H9 (cell line): ENCODE results near the gene GNB1L. TPM values are rescaled to one million over a fixed set of nuclear protein-coding genes. Genes with fewer than 3 reads are reported as not detected.

Experiments
- DNase-seq: peaks from one replicate; pipeline ENCODE4 v3.0.0-alpha.2; 2017
- H2AFZ ChIP-seq: one replicate; pipeline ENCODE4 v1.6.1; 2013; ENCODE audit warnings: mild to moderate bottlenecking, low read length, control low read depth, moderate library complexity
- H2AK5ac ChIP-seq: 2 replicates; pipeline ENCODE4 v1.6.1; 2013; ENCODE audit warnings: low read length, control low read depth, mixed read lengths; ENCODE audit not compliant: insufficient read length
- H2BK120ac ChIP-seq: one replicate; pipeline ENCODE4 v1.6.1; 2013; ENCODE audit warnings: low read depth, mild to moderate bottlenecking, low read length, control low read depth, inconsistent platforms; ENCODE audit not compliant: poor library complexity, severe bottlenecking
- H2BK12ac ChIP-seq: 2 replicates; pipeline ENCODE4 v1.6.1; 2013; ENCODE audit warnings: low read length, control low read depth, mixed read lengths, low read depth; ENCODE audit not compliant: insufficient read length
- H2BK15ac ChIP-seq: 2 replicates; pipeline ENCODE4 v1.6.1; 2013; ENCODE audit warnings: low read depth, low read length, control low read depth
- H2BK20ac ChIP-seq: one replicate; pipeline ENCODE4 v1.6.1; 2013; ENCODE audit warnings: low read depth, mild to moderate bottlenecking, low read length, control low read depth, inconsistent platforms; ENCODE audit not compliant: poor library complexity, severe bottlenecking
- H2BK5ac ChIP-seq: 2 replicates; pipeline ENCODE4 v1.6.1; 2013; ENCODE audit warnings: low read length, control low read depth, mixed read lengths; ENCODE audit not compliant: insufficient read length
- H3K14ac ChIP-seq: 2 replicates; pipeline ENCODE4 v1.6.1; 2013; ENCODE audit warnings: low read length, control low read depth; ENCODE audit not compliant: insufficient read depth
- H3K18ac ChIP-seq: 2 replicates; pipeline ENCODE4 v1.6.1; 2013; ENCODE audit warnings: low read depth, mild to moderate bottlenecking, mixed read lengths, low read length, control low read depth; ENCODE audit not compliant: insufficient read length
- H3K23ac ChIP-seq: 2 replicates; pipeline ENCODE4 v1.6.1; 2013; ENCODE audit warnings: low read length, control low read depth, mixed read lengths, low read depth; ENCODE audit not compliant: insufficient read length
- H3K23me2 ChIP-seq: 2 replicates; pipeline ENCODE4 v1.6.1; 2013; ENCODE audit warnings: low read depth, mild to moderate bottlenecking, mixed read lengths, low read length, control low read depth; ENCODE audit not compliant: insufficient read length, poor library complexity, severe bottlenecking
- H3K27ac ChIP-seq: 2 replicates; pipeline ENCODE4 v1.5.1; 2013; ENCODE audit warnings: low read length, control low read depth, mixed read lengths, low read depth; ENCODE audit not compliant: insufficient read length
- H3K27me3 ChIP-seq: 2 replicates; pipeline ENCODE4 v1.6.1; 2013; ENCODE audit warnings: low read length, control low read depth, inconsistent platforms; ENCODE audit not compliant: insufficient read depth
- H3K4ac ChIP-seq: 2 replicates; pipeline ENCODE4 v1.6.1; 2013; ENCODE audit warnings: low read depth, mild to moderate bottlenecking, control low read depth, inconsistent platforms, low read length, moderate library complexity
- H3K4me1 ChIP-seq: 2 replicates; pipeline ENCODE4 v1.6.1; 2013; ENCODE audit warnings: low read length, control low read depth, inconsistent platforms; ENCODE audit not compliant: insufficient read depth
- H3K4me2 ChIP-seq: 2 replicates; pipeline ENCODE4 v1.6.1; 2013; ENCODE audit warnings: low read length, control low read depth, mixed read lengths; ENCODE audit not compliant: insufficient read length, insufficient read depth
- H3K56ac ChIP-seq: 2 replicates; pipeline ENCODE4 v1.6.1; 2013; ENCODE audit warnings: low read depth, mild to moderate bottlenecking, mixed read lengths, low read length, control low read depth; ENCODE audit not compliant: insufficient read length
- H3K79me1 ChIP-seq: 2 replicates; pipeline ENCODE4 v1.6.1; 2013; ENCODE audit warnings: low read depth, mild to moderate bottlenecking, moderate library complexity, low read length, control low read depth, inconsistent platforms; ENCODE audit not compliant: insufficient read depth, poor library complexity, severe bottlenecking
- H3K79me2 ChIP-seq: 2 replicates; pipeline ENCODE4 v1.6.1; 2013; ENCODE audit warnings: low read length, control low read depth, inconsistent platforms; ENCODE audit not compliant: insufficient read depth
- H3K9ac ChIP-seq: 2 replicates; pipeline ENCODE4 v1.6.1; 2013; ENCODE audit warnings: low read length, control low read depth, mixed read lengths; ENCODE audit not compliant: insufficient read length; ENCODE audit errors: extremely low read depth
- H3K9me3 ChIP-seq: one replicate; pipeline ENCODE4 v1.6.1; 2013; ENCODE audit warnings: low read depth, low read length, inconsistent platforms; ENCODE audit not compliant: control insufficient read depth
- H3T11ph ChIP-seq: one replicate; pipeline ENCODE4 v1.6.1; 2013; ENCODE audit warnings: mild to moderate bottlenecking, low read length, control low read depth, inconsistent platforms
- H4K20me1 ChIP-seq: one replicate; pipeline ENCODE4 v1.6.1; 2013; ENCODE audit not compliant: control insufficient read depth, insufficient read length, insufficient read depth
- H4K5ac ChIP-seq: 2 replicates; pipeline ENCODE4 v1.6.1; 2013; ENCODE audit warnings: low read depth, mild to moderate bottlenecking, mixed read lengths, low read length, control low read depth; ENCODE audit not compliant: insufficient read length
- H4K8ac ChIP-seq: replicated peaks from 2 replicates; pipeline ENCODE4 v1.6.1; 2013; ENCODE audit warnings: low read length, control low read depth, mixed read lengths, low read depth; ENCODE audit not compliant: insufficient read length
- H4K91ac ChIP-seq: 2 replicates; pipeline ENCODE4 v1.6.1; 2013; ENCODE audit warnings: low read depth, mild to moderate bottlenecking, moderate library complexity, mixed read lengths, low read length, control low read depth; ENCODE audit not compliant: insufficient read length
- H3K27ac Mint-ChIP-seq, 3 experiments: 2 replicates in 2 of 3; 3 replicates in 1 of 3; pipeline ENCODE4 v1.8.0; 2020 to 2021; ENCODE audit warnings: mixed read lengths in 3 of 3, mild to moderate bottlenecking in 1 of 3, moderate library complexity in 1 of 3
- H3K27me3 Mint-ChIP-seq: 2 replicates; pipeline ENCODE4 v1.8.0; 2021; ENCODE audit warnings: low read depth, mild to moderate bottlenecking, moderate library complexity, mixed read lengths
- H3K36me3 Mint-ChIP-seq, 3 experiments: 2 replicates in 2 of 3; 3 replicates in 1 of 3; pipeline ENCODE4 v1.8.0; 2020 to 2021; ENCODE audit warnings: low read depth in 3 of 3, mixed read lengths in 3 of 3; ENCODE audit not compliant: insufficient read depth in 1 of 3
- H3K4me1 Mint-ChIP-seq, 2 experiments: 2 replicates each; pipeline ENCODE4 v1.8.0; 2020; ENCODE audit warnings: mixed read lengths in 2 of 2
- H3K4me3 Mint-ChIP-seq, 2 experiments: 2 replicates in 1 of 2; 3 replicates in 1 of 2; pipeline ENCODE4 v1.8.0; 2020 to 2021; ENCODE audit warnings: mild to moderate bottlenecking in 2 of 2, mixed read lengths in 2 of 2, moderate library complexity in 1 of 2
- H3K9me3 Mint-ChIP-seq, 2 experiments: 2 replicates in 1 of 2; 3 replicates in 1 of 2; pipeline ENCODE4 v1.8.0; 2020; ENCODE audit warnings: mild to moderate bottlenecking in 2 of 2, mixed read lengths in 2 of 2, moderate library complexity in 1 of 2
- WGBS: extraction: QIAGEN DNeasy Blood & Tissue Kit; methylation state at CpG from one replicate; pipeline ENCODE4 v1.1.7; 2013; ENCODE audit warnings: missing lambda C conversion rate, low lambda C conversion rate, mixed read lengths; ENCODE audit not compliant: insufficient read length; ENCODE audit errors: extremely low coverage; 5-methylcytosine and 5-hydroxymethylcytosine counted together
- total RNA-seq: library from RNA; stranded (reverse); gene quantifications from 2 replicates; pipeline ENCODE4 v1.2.1, GENCODE V29; 2021
- TF ChIP-seq, protein P1 (sequence below): fragments of 200-600 bp; sonication (generic); conservative IDR thresholded peaks from 3 replicates; pipeline ENCODE4 v1.8.0; 2021; ENCODE audit warnings: antibody characterized with exemption, mild to moderate bottlenecking

The GNB1L gene
- total RNA-seq, 1 experiment from 2014 or later, result 22.4 TPM

DNA sequence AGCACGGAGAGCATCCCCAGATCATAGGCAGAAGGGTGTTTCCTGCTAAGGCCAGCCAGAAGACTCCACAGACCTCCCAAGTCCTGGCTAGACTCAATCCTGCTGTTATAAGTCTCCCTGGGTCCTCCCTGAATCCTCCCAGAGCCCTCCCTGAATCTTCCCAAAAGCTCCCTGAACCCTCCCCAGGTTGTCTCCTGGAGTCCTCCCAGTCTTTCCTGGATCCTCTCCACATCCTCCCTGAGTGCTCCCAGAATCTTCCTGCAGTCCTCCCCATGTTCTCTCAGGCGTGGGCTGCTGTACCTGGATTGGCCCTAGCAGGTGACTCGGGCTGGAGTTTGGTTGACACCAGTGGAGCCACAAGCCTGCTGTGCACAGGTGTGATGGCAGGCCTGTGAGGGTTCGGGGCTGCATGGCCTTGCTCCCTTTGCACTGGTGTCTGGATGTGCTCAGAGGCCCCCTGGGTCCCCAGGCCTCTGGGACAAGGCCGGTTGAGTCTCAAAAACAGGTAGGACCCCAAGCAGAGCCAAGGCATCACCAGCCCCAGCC is 119.8 kb downstream of the GNB1L start:
- no peak overlapping the region for H3K14ac ChIP-seq
- no peak for DNase-seq
- no peak overlapping the region for H3K18ac ChIP-seq
- Mint-ChIP-seq H3K27ac (no peak overlapping the region), H3K4me1 (peaks cover 6 to 9% of the 10 kb centered on the region in 2 experiments), H3K36me3 (no peaks in the 10 kb centered on the region), H3K27me3 (peaks cover 19% of the 10 kb centered on the region), H3K9me3 (no peaks in the 10 kb centered on the region), H3K4me3 (no peak overlapping the region)
- no peaks in the 10 kb centered on the region for H3K4me1 ChIP-seq
- H3K23ac ChIP-seq, result no peak overlapping the region
- H2BK12ac ChIP-seq, result no peak overlapping the region
- H3K9me3 ChIP-seq, result no peaks in the 10 kb centered on the region
- no peak overlapping the region for H2BK120ac ChIP-seq
- no peak overlapping the region for H2AFZ ChIP-seq
- H3T11ph ChIP-seq, result no peak overlapping the region
- TF ChIP-seq, protein P1, sequence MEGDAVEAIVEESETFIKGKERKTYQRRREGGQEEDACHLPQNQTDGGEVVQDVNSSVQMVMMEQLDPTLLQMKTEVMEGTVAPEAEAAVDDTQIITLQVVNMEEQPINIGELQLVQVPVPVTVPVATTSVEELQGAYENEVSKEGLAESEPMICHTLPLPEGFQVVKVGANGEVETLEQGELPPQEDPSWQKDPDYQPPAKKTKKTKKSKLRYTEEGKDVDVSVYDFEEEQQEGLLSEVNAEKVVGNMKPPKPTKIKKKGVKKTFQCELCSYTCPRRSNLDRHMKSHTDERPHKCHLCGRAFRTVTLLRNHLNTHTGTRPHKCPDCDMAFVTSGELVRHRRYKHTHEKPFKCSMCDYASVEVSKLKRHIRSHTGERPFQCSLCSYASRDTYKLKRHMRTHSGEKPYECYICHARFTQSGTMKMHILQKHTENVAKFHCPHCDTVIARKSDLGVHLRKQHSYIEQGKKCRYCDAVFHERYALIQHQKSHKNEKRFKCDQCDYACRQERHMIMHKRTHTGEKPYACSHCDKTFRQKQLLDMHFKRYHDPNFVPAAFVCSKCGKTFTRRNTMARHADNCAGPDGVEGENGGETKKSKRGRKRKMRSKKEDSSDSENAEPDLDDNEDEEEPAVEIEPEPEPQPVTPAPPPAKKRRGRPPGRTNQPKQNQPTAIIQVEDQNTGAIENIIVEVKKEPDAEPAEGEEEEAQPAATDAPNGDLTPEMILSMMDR, result no peak
- no peaks in the 10 kb centered on the region for H3K27me3 ChIP-seq
- H2BK20ac ChIP-seq, result no peak overlapping the region
- H3K4ac ChIP-seq, result no peak overlapping the region
- no peaks in the 10 kb centered on the region for H4K20me1 ChIP-seq
- WGBS, result no CpG with 5 or more reads among the region's 5 CpGs
- H2BK15ac ChIP-seq, result no peak overlapping the region
- H3K79me1 ChIP-seq, result no peaks in the 10 kb centered on the region
- peaks cover 2% of the 10 kb centered on the region for H3K23me2 ChIP-seq
- no peak overlapping the region for H3K27ac ChIP-seq
- H3K79me2 ChIP-seq, result no peaks in the 10 kb centered on the region
- no peak overlapping the region for H4K5ac ChIP-seq
- H3K4me2 ChIP-seq, result no peak overlapping the region
- H3K9ac ChIP-seq, result no peak overlapping the region
- H4K8ac ChIP-seq, result no peak overlapping the region
- no peak overlapping the region for H4K91ac ChIP-seq
- H2BK5ac ChIP-seq, result no peak overlapping the region
- H3K56ac ChIP-seq, result no peak overlapping the region
- no peak overlapping the region for H2AK5ac ChIP-seq
